SK-N-SH (cell line): ENCODE data around the gene ADCYAP1R1. TPM values are rescaled to one million over a fixed set of nuclear protein-coding genes. Genes with fewer than 3 reads are reported as not detected.

Experiments
- CTCF ChIA-PET: fragments of 300-600, 350-600 bp; formaldehyde crosslinking; extraction: SDS; loops from one replicate; lab custom pipeline; 2021; lab: Yijun Ruan, JAX
- POLR2A ChIA-PET: fragments of 350-600 bp; sonication (Branson Sonifier 250); formaldehyde crosslinking; extraction: SDS; loops from one replicate; lab custom pipeline; 2020; ENCODE audit warnings: antibody characterized with exemption, inconsistent platforms; lab: Yijun Ruan, JAX
- DNase-seq: peaks from one replicate; pipeline ENCODE4 v3.0.0; 2012
- H2AFZ ChIP-seq: fragments of 200-600 bp; sonication (generic); 2 replicates; pipeline ENCODE4 v1.8.1; 2016; ENCODE audit warnings: antibody characterized with exemption, mild to moderate bottlenecking, low read depth
- H3F3A ChIP-seq: fragments of 200-600 bp; sonication (generic); replicated peaks from 2 replicates; pipeline ENCODE3; 2016; ENCODE audit warnings: antibody characterized with exemption, mild to moderate bottlenecking; ENCODE audit not compliant: insufficient read depth
- H3K27ac ChIP-seq, 2 experiments: fragments of 200-500 bp in 1 of 2; fragments of 200-600 bp in 1 of 2; sonication (Bioruptor generic) in 1 of 2; sonication (generic), shearing (Covaris generic) in 1 of 2; 2 replicates each; pipeline versions ENCODE4 v1.5.1 to v1.6.1; 2014 to 2016; ENCODE audit warnings: low read depth in 2 of 2, inconsistent platforms in 1 of 2, low read length in 1 of 2, mild to moderate bottlenecking in 1 of 2, mixed read lengths in 1 of 2
- H3K27me3 ChIP-seq: fragments of 200-600 bp; sonication (generic), shearing (Covaris generic); 2 replicates; pipeline ENCODE4 v1.6.1; 2016; ENCODE audit warnings: mixed run types; ENCODE audit not compliant: insufficient read depth
- H3K36me3 ChIP-seq, 2 experiments: fragments of 200-500 bp in 1 of 2; fragments of 200-600 bp in 1 of 2; sonication (Bioruptor generic) in 1 of 2; sonication (generic) in 1 of 2; replicated peaks in 1 of 2; 2 replicates each; pipeline versions ENCODE3 to v1.5.1; 2014 to 2016; ENCODE audit warnings: low read length in 1 of 2, mild to moderate bottlenecking in 1 of 2; ENCODE audit not compliant: insufficient read depth in 2 of 2, control insufficient read depth in 1 of 2
- H3K4me1 ChIP-seq, 2 experiments: fragments of 200-500 bp in 1 of 2; fragments of 200-600 bp in 1 of 2; sonication (Bioruptor generic) in 1 of 2; sonication (generic), shearing (Covaris generic) in 1 of 2; 2 replicates each; pipeline versions ENCODE4 v1.5.1 to v1.6.1; 2014 to 2016; ENCODE audit warnings: low read depth in 1 of 2, low read length in 1 of 2, mixed run types in 1 of 2; ENCODE audit not compliant: insufficient read depth in 2 of 2, control insufficient read depth in 1 of 2
- H3K4me2 ChIP-seq: fragments of 200-600 bp; sonication (generic), shearing (Covaris generic); 2 replicates; pipeline ENCODE4 v1.6.1; 2017; ENCODE audit warnings: mixed run types
- H3K4me3 ChIP-seq, 2 experiments: fragments of 200-500 bp in 1 of 2; fragments of 200-600 bp in 1 of 2; sonication (Bioruptor generic) in 1 of 2; sonication (generic), shearing (Covaris generic) in 1 of 2; 2 replicates each; pipeline versions ENCODE4 v1.5.1 to v1.8.1; 2014 to 2016; ENCODE audit warnings: low read depth in 2 of 2, inconsistent platforms in 1 of 2, low read length in 1 of 2, mild to moderate bottlenecking in 1 of 2, mixed read lengths in 1 of 2, moderate library complexity in 1 of 2
- H3K79me2 ChIP-seq: fragments of 200-600 bp; sonication (generic); 2 replicates; pipeline ENCODE4 v1.8.1; 2017; ENCODE audit warnings: mild to moderate bottlenecking; ENCODE audit not compliant: insufficient read depth
- H3K9ac ChIP-seq: fragments of 200-600 bp; sonication (generic); 2 replicates; pipeline ENCODE4 v1.6.1; 2017; ENCODE audit warnings: mixed run types
- H3K9me2 ChIP-seq: fragments of 200-600 bp; sonication (generic); 2 replicates; pipeline ENCODE4 v1.6.1; 2017; ENCODE audit warnings: mixed run types
- H3K9me3 ChIP-seq: fragments of 200-600 bp; sonication (generic); 2 replicates; pipeline ENCODE4 v1.6.1; 2017; ENCODE audit warnings: mixed run types, mild to moderate bottlenecking, moderate library complexity
- H4K20me1 ChIP-seq: fragments of 200-600 bp; sonication (generic); 2 replicates; pipeline ENCODE4 v1.6.1; 2017; ENCODE audit warnings: mild to moderate bottlenecking, mixed run types; ENCODE audit not compliant: insufficient read depth
- CHD2 ChIP-seq: fragments of 150-350 bp; IDR thresholded peaks from 2 replicates; pipeline ENCODE4 v1.6.1; 2018; ENCODE audit warnings: low read length; ENCODE audit not compliant: partially characterized antibody
- ELF1 ChIP-seq: IDR thresholded peaks from 2 replicates; pipeline ENCODE4 v1.4.0; 2012
- EP300 ChIP-seq, 2 experiments: IDR thresholded peaks; 2 replicates each; pipeline versions ENCODE4 v1.4.0 to v1.6.1; 2012; ENCODE audit warnings: borderline replicate concordance in 1 of 2, low read depth in 1 of 2, low read length in 1 of 2
- FOXJ3 ChIP-seq: sonication (generic); formaldehyde crosslinking; IDR thresholded peaks from 2 replicates; pipeline ENCODE4 v1.5.1; 2020; ENCODE audit warnings: mild to moderate bottlenecking, missing genetic modification reagents
- FOXM1 ChIP-seq: IDR thresholded peaks from 2 replicates; pipeline ENCODE4 v1.4.0; 2012; ENCODE audit warnings: low read depth, mild to moderate bottlenecking
- GABPA ChIP-seq: IDR thresholded peaks from 2 replicates; pipeline ENCODE4 v1.4.0; 2012; ENCODE audit warnings: low read depth, mild to moderate bottlenecking
- GATA2 ChIP-seq: sonication (generic); formaldehyde crosslinking; IDR thresholded peaks from 2 replicates; pipeline ENCODE4 v1.5.0; 2020; ENCODE audit warnings: mild to moderate bottlenecking, missing genetic modification reagents
- MEF2A ChIP-seq: IDR thresholded peaks from 2 replicates; pipeline ENCODE4 v1.4.0; 2012; ENCODE audit warnings: low read depth, borderline replicate concordance
- RCOR1 ChIP-seq: fragments of 150-350 bp; IDR thresholded peaks from 2 replicates; pipeline ENCODE4 v1.6.1; 2017; ENCODE audit warnings: antibody characterized with exemption, low read length
- RFX5 ChIP-seq: IDR thresholded peaks from 2 replicates; pipeline ENCODE4 v1.6.1; 2012; ENCODE audit warnings: mild to moderate bottlenecking, improper control_type of control experiment, low read length
- RXRA ChIP-seq: IDR thresholded peaks from 2 replicates; pipeline ENCODE4 v1.4.0; 2012; ENCODE audit warnings: low read depth, mild to moderate bottlenecking, borderline replicate concordance
- SIN3A ChIP-seq: IDR thresholded peaks from 2 replicates; pipeline ENCODE4 v1.6.1; 2012; ENCODE audit warnings: low read depth, mild to moderate bottlenecking, low read length, moderate library complexity, borderline replicate concordance
- SMC3 ChIP-seq: IDR thresholded peaks from 2 replicates; pipeline ENCODE4 v1.6.1; 2012; ENCODE audit warnings: low read depth, low read length, improper control_type of control experiment
- TAF1 ChIP-seq: IDR thresholded peaks from 2 replicates; pipeline ENCODE4 v1.6.1; 2012; ENCODE audit warnings: low read depth, mild to moderate bottlenecking, low read length, moderate library complexity, borderline replicate concordance
- TCF12 ChIP-seq: IDR thresholded peaks from 2 replicates; pipeline ENCODE4 v1.4.0; 2012
- WGBS: methylation state at CpG from one replicate; pipeline ENCODE4 v1.1.6; 2017; ENCODE audit warnings: low lambda C conversion rate; 5-methylcytosine and 5-hydroxymethylcytosine counted together
- polyA plus RNA-seq, 3 experiments: library from polyadenylated mRNA; depleted of rRNA; stranded (reverse); fragments of >200 nt; gene quantifications; 2 replicates each; pipeline ENCODE4 v1.2.3, GENCODE V29; 2012
- TF ChIP-seq, protein P1 (sequence below): IDR thresholded peaks from 2 replicates; pipeline ENCODE4 v1.6.1; 2012; ENCODE audit warnings: mild to moderate bottlenecking, low read depth, low read length, moderate library complexity
- TF ChIP-seq, protein P2 (sequence below): fragments of 200-600 bp; sonication (generic); IDR thresholded peaks from 2 replicates; pipeline ENCODE4 v1.6.1; 2017; ENCODE audit warnings: antibody characterized with exemption, mild to moderate bottlenecking, moderate library complexity
- TF ChIP-seq, protein P3 (sequence below): IDR thresholded peaks from 2 replicates; pipeline ENCODE4; 2012
- TF ChIP-seq, protein P4 (sequence below): fragments of 150-350 bp; IDR thresholded peaks from 2 replicates; pipeline ENCODE4 v1.6.1; 2017; ENCODE audit warnings: antibody characterized with exemption, low read length, low read depth, borderline replicate concordance
- TF ChIP-seq, protein P5 (sequence below): IDR thresholded peaks from 2 replicates; pipeline ENCODE4 v1.4.0; 2012; ENCODE audit warnings: low read depth, borderline replicate concordance

ADCYAP1R1 gene
- polyA plus RNA-seq, 1 of the 3 experiments (the other 2 are of a cell fraction), result 0.08 TPM

DNA sequence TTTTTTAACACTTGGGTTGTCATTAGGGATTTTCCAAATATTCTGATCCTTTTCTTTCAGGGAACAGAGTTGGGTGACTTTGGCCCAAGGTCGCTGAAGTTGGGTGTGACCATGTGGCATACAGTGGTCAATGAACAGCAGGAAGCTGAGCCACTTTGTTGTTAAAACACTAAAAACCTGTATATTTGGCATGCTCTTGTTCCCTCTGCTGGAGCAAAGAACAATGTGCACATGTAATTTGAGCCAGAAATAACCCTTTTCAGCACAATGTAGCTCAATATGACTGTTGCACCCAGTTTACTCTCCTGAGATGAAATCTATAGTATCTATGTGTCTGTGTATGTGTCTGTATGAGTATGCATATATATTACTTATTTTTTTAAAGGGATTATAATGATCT lies 74.9 kb downstream of the ADCYAP1R1 start (continued):
- TF ChIP-seq EP300 (IDR thresholded peaks at IDR 0.05; ENCODE audit: borderline replicate concordance in 1 of 2, low read depth in 1 of 2, low read length in 1 of 2), result no peak
- no peak for TF ChIP-seq GABPA
- TF ChIP-seq RCOR1, result no peak

DNA sequence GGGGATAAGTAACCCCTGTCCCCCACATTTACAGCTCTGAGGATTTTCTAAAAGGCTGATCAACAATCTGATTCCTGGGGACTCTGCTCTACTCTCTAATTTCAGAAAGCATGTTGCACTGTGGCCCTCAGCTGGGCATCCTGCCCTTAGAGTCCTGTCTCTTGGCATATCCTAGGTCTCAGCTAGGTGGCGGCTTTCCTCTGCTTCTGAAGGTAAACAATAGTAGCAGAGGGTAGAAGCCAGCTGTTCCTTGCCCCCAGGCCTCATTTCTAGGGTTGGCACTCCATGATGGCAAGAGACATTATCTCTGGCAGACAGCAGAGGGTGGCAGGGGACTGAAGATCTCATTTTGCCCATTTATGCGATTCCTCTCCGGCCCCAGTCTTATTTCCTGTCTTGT lies 77.0 kb downstream of the ADCYAP1R1 start:
- no peak for DNase-seq
- H4K20me1 ChIP-seq, result no peaks in the 10 kb centered on the region

More for the DNA sequence above, 77.0 kb downstream of the ADCYAP1R1 start:
- Histone ChIP-seq H3K36me3 (no peaks in the 10 kb centered on the region), H3K79me2 (no peaks in the 10 kb centered on the region), H3K27ac (no peak overlapping the region), H3K4me2 (no peak overlapping the region), H3K9me3 (peaks cover 4% of the 10 kb centered on the region; the same call in 1 of the 2 replicates), H3K4me1 (peaks cover 0 to 8% of the 10 kb centered on the region in 2 experiments; a peak in 1 of 4 replicates), H3F3A (no peaks in the 10 kb centered on the region), H3K9me2 (no peaks in the 10 kb centered on the region), H3K9ac (no peak overlapping the region), H3K4me3 (no peak overlapping the region), H2AFZ (no peak overlapping the region), H3K27me3 (peaks cover 13% of the 10 kb centered on the region; the same call in 1 of the 2 replicates)
- ChIA-PET CTCF (interaction anchor here (0.5 to 14.1 kb wide), 9 partner anchors 9 to 314 kb away, joined by 3 to 1191 read pairs (median 4); partner anchors contain the start of gene ADCYAP1R1), POLR2A (no interaction called here)
- WGBS, result 56% methylated on average over 3 of the region's 3 CpGs
- no peak for TF ChIP-seq EP300 (IDR thresholded peaks at IDR 0.05; ENCODE audit: borderline replicate concordance in 1 of 2, low read depth in 1 of 2, low read length in 1 of 2)
- no peak for TF ChIP-seq SIN3A
- no peak for TF ChIP-seq CHD2
- TF ChIP-seq, protein P1, sequence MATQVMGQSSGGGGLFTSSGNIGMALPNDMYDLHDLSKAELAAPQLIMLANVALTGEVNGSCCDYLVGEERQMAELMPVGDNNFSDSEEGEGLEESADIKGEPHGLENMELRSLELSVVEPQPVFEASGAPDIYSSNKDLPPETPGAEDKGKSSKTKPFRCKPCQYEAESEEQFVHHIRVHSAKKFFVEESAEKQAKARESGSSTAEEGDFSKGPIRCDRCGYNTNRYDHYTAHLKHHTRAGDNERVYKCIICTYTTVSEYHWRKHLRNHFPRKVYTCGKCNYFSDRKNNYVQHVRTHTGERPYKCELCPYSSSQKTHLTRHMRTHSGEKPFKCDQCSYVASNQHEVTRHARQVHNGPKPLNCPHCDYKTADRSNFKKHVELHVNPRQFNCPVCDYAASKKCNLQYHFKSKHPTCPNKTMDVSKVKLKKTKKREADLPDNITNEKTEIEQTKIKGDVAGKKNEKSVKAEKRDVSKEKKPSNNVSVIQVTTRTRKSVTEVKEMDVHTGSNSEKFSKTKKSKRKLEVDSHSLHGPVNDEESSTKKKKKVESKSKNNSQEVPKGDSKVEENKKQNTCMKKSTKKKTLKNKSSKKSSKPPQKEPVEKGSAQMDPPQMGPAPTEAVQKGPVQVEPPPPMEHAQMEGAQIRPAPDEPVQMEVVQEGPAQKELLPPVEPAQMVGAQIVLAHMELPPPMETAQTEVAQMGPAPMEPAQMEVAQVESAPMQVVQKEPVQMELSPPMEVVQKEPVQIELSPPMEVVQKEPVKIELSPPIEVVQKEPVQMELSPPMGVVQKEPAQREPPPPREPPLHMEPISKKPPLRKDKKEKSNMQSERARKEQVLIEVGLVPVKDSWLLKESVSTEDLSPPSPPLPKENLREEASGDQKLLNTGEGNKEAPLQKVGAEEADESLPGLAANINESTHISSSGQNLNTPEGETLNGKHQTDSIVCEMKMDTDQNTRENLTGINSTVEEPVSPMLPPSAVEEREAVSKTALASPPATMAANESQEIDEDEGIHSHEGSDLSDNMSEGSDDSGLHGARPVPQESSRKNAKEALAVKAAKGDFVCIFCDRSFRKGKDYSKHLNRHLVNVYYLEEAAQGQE, result no peak
- TF ChIP-seq, protein P2, sequence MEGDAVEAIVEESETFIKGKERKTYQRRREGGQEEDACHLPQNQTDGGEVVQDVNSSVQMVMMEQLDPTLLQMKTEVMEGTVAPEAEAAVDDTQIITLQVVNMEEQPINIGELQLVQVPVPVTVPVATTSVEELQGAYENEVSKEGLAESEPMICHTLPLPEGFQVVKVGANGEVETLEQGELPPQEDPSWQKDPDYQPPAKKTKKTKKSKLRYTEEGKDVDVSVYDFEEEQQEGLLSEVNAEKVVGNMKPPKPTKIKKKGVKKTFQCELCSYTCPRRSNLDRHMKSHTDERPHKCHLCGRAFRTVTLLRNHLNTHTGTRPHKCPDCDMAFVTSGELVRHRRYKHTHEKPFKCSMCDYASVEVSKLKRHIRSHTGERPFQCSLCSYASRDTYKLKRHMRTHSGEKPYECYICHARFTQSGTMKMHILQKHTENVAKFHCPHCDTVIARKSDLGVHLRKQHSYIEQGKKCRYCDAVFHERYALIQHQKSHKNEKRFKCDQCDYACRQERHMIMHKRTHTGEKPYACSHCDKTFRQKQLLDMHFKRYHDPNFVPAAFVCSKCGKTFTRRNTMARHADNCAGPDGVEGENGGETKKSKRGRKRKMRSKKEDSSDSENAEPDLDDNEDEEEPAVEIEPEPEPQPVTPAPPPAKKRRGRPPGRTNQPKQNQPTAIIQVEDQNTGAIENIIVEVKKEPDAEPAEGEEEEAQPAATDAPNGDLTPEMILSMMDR, result no peak; the same call in 1 of the 2 replicates
- no peak for TF ChIP-seq GATA2 (CRISPR knock-in tag)
- TF ChIP-seq FOXJ3 (CRISPR knock-in tag), result no peak
- no peak for TF ChIP-seq RCOR1
- TF ChIP-seq FOXM1, result no peak
- TF ChIP-seq MEF2A, result no peak
- TF ChIP-seq TCF12, result no peak
- no peak for TF ChIP-seq RFX5
- TF ChIP-seq, protein P3, sequence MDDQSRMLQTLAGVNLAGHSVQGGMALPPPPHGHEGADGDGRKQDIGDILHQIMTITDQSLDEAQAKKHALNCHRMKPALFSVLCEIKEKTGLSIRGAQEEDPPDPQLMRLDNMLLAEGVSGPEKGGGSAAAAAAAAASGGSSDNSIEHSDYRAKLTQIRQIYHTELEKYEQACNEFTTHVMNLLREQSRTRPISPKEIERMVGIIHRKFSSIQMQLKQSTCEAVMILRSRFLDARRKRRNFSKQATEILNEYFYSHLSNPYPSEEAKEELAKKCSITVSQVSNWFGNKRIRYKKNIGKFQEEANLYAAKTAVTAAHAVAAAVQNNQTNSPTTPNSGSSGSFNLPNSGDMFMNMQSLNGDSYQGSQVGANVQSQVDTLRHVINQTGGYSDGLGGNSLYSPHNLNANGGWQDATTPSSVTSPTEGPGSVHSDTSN, result no peak
- TF ChIP-seq, protein P4, sequence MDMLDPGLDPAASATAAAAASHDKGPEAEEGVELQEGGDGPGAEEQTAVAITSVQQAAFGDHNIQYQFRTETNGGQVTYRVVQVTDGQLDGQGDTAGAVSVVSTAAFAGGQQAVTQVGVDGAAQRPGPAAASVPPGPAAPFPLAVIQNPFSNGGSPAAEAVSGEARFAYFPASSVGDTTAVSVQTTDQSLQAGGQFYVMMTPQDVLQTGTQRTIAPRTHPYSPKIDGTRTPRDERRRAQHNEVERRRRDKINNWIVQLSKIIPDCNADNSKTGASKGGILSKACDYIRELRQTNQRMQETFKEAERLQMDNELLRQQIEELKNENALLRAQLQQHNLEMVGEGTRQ, result no peak
- TF ChIP-seq SMC3, result no peak
- TF ChIP-seq, protein P5, sequence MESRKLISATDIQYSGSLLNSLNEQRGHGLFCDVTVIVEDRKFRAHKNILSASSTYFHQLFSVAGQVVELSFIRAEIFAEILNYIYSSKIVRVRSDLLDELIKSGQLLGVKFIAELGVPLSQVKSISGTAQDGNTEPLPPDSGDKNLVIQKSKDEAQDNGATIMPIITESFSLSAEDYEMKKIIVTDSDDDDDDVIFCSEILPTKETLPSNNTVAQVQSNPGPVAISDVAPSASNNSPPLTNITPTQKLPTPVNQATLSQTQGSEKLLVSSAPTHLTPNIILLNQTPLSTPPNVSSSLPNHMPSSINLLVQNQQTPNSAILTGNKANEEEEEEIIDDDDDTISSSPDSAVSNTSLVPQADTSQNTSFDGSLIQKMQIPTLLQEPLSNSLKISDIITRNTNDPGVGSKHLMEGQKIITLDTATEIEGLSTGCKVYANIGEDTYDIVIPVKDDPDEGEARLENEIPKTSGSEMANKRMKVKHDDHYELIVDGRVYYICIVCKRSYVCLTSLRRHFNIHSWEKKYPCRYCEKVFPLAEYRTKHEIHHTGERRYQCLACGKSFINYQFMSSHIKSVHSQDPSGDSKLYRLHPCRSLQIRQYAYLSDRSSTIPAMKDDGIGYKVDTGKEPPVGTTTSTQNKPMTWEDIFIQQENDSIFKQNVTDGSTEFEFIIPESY, result no peak
- no peak for TF ChIP-seq ELF1
- TF ChIP-seq RXRA, result no peak
- TF ChIP-seq TAF1, result no peak
